GM19025 (cell line): ENCODE data around the gene P2RX2.
"Not testable (repeated sequence)": the region's sequence is repeated elsewhere in the genome, so short reads cannot be mapped to it uniquely, and the experiment has no call there.

Experiments
- ATAC-seq: cut with Tn5 transposase; IDR thresholded peaks from one replicate; pipeline ENCODE4 v1.9.1; 2021; ENCODE audit warnings: mild to moderate bottlenecking, low read depth, moderate library complexity; ENCODE audit not compliant: unreplicated experiment

P2RX2 gene

GRCh38 chr12:132582582-132583410 is 35.8 kb upstream of the P2RX2 start:
- ATAC-seq = no peak

GRCh38 chr12:132583411-132583710 is 35.2 kb upstream of the P2RX2 start:
- no peak for ATAC-seq

GRCh38 chr12:132583736-132584135 is 34.8 kb upstream of the P2RX2 start:
- no peak for ATAC-seq

GRCh38 chr12:132584429-132584828 is 34.1 kb upstream of the P2RX2 start:
- ATAC-seq = no peak

GRCh38 chr12:132585177-132585576 is 33.4 kb upstream of the P2RX2 start:
- ATAC-seq = no peak

- no peak for ATAC-seq
These were observed 31.6 kb upstream of the P2RX2 start for GRCh38 chr12:132586929-132587328.

GRCh38 chr12:132587781-132588180 is 30.8 kb upstream of the P2RX2 start:
- no peak for ATAC-seq

- no peak for ATAC-seq
These were observed 30.3 kb upstream of the P2RX2 start for GRCh38 chr12:132588319-132588718.

- ATAC-seq = no peak
These were observed 29.5 kb upstream of the P2RX2 start for GRCh38 chr12:132588821-132589669.

GRCh38 chr12:132591107-132591935 is 27.3 kb upstream of the P2RX2 start:
- ATAC-seq = no peak

GRCh38 chr12:132592282-132592970 is 26.1 kb upstream of the P2RX2 start:
- no peak for ATAC-seq

- no peak for ATAC-seq
These were observed 25.5 kb upstream of the P2RX2 start for GRCh38 chr12:132593071-132593470.

- no peak for ATAC-seq
These were observed 25.1 kb upstream of the P2RX2 start for GRCh38 chr12:132593521-132593920.

GRCh38 chr12:132593938-132594358 is 24.6 kb upstream of the P2RX2 start:
- ATAC-seq = peak; percentile 74

GRCh38 chr12:132595183-132595582 is 23.4 kb upstream of the P2RX2 start:
- no peak for ATAC-seq

GRCh38 chr12:132596016-132596415 is 22.6 kb upstream of the P2RX2 start:
- ATAC-seq = no peak

- ATAC-seq = no peak
These were observed 21.0 kb upstream of the P2RX2 start for GRCh38 chr12:132597333-132598316.

GRCh38 chr12:132599502-132599901 is 19.1 kb upstream of the P2RX2 start:
- not testable (repeated sequence) for ATAC-seq
